IPS-18a (cell line): ENCODE measurements around the gene FASTK.

ENCODE experiments used
- H3K27ac ChIP-seq: one replicate; pipeline ENCODE4 v1.5.1; 2013; ENCODE audit warnings: low read length
- H3K27me3 ChIP-seq: one replicate; pipeline ENCODE4 v1.6.1; 2013; ENCODE audit warnings: mild to moderate bottlenecking, low read length; ENCODE audit not compliant: control insufficient read depth, insufficient read depth
- H3K36me3 ChIP-seq: one replicate; pipeline ENCODE4 v1.6.1; 2013; ENCODE audit warnings: low read depth, low read length; ENCODE audit not compliant: control insufficient read depth
- H3K4me1 ChIP-seq: one replicate; pipeline ENCODE4 v1.6.1; 2013; ENCODE audit warnings: low read depth, low read length; ENCODE audit not compliant: control insufficient read depth
- H3K4me3 ChIP-seq: one replicate; pipeline ENCODE4 v1.5.1; 2013; ENCODE audit warnings: low read length
- H3K9ac ChIP-seq: one replicate; pipeline ENCODE4 v1.6.1; 2013; ENCODE audit warnings: mild to moderate bottlenecking, low read length, moderate library complexity
- H3K9me3 ChIP-seq: one replicate; pipeline ENCODE4 v1.6.1; 2013; ENCODE audit warnings: low read depth, low read length; ENCODE audit not compliant: control insufficient read depth

The FASTK gene

DNA sequence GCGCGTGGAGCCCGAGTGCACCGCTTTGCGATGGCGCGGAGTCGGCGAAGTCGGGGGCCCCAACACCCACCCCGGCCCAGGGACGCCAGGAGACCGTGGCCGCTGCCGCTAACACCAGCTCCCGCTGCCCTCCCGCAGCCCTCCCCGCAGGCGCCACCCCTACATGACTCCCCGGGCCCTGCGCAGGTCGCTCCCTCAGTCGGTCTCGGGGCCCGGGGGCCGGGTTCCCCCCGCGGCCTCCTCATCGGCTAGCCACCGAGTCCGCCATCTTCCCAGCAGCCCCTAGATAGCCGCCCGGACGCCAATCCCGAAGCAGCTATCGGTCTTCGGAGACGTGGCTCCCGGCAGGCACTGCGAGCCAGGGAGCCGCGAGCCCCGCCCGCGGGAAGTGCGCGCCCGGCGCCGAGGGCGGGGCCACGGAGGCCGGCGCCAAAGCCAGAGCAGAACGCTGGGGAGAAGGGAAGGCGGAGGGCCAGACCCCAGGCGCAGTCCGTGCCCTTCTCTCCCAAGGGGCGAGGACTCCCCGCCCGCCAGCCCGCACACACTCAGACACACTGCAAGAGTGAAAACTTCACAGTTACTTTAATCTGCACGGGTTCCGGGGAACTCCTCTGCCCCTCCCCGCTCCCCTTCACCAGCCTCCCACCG lies at the start of gene FASTK:
Gene FASTK (minus strand): TSS at position 288 of the 648 bp plus-strand sequence. CDS start 43 bp downstream, at position 245.
- H3K27ac ChIP-seq: no peak within 1 kb of the TSS
- H3K27me3 ChIP-seq: peaks cover 15% of the 10 kb centered on the region
- H3K4me3 ChIP-seq: peak within 1 kb of the TSS; percentile 92
- no peaks in the 10 kb centered on the region for H3K9me3 ChIP-seq
- peak within 1 kb of the TSS; percentile 91 for H3K9ac ChIP-seq
- H3K36me3 ChIP-seq: no peaks in the 10 kb centered on the region
- H3K4me1 ChIP-seq: peaks cover 22% of the 10 kb centered on the region

- H3K36me3 ChIP-seq: no peaks in the 10 kb centered on the region
- peaks cover 9% of the 10 kb centered on the region for H3K27me3 ChIP-seq
- H3K4me1 ChIP-seq: peaks cover 5% of the 10 kb centered on the region
- no peak overlapping the region for H3K27ac ChIP-seq
- no peaks in the 10 kb centered on the region for H3K9me3 ChIP-seq
- no peak overlapping the region for H3K9ac ChIP-seq
- H3K4me3 ChIP-seq: no peak overlapping the region
Observed at GRCh38 chr7:151129960-151130591, 49.5 kb upstream of the FASTK start.

DNA sequence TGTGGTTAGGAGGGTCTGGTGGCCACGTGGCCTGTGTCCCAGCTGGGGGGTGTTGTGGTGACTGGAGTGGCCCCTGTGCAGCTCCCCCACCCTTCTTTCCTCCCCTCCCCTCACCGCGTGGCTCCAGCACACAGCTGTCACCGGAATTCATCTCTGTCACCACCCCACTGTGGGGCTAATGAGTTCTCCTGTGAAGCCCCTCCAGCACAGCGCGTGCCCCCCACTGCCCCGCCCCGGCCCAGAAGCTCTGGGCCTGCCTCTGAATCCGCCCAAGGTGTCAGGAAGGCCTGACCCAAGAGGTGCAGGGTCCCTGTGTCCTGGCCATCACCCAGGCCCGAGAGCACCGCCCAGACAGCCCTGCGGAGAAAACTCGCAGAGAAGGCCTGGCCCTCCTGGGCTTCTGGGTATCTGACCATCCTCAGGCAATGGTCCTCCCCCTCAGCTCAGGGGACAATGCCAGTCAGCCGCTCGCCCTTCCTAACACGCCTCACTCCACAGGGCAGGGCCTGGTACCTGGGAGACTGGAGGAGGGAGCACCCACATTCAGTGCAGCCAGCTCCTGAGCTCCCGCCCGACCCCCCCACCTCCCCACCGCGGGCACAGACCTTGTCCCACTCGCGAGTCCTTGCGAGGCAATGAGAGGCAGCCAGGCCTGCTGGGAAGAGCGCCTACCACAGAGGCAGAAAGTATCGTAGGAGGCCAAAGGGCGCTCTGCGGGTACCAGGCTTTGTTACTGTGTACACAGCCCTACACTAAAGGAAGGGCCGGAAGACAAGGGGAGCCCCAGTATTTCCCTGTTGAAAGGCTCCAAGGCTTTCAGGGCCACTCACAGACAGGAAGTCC lies 48.7 kb upstream of the FASTK start:
- H3K9ac ChIP-seq: no peak overlapping the region
- H3K4me1 ChIP-seq: peaks cover 7% of the 10 kb centered on the region
- H3K27me3 ChIP-seq: peaks cover 16% of the 10 kb centered on the region
- H3K27ac ChIP-seq: no peak overlapping the region
- no peaks in the 10 kb centered on the region for H3K36me3 ChIP-seq
- H3K4me3 ChIP-seq: no peak overlapping the region
- H3K9me3 ChIP-seq: no peaks in the 10 kb centered on the region

GRCh38 chr7:151128716-151129115 lies 48.1 kb upstream of the FASTK start:
- Histone ChIP-seq H3K27ac (no peak overlapping the region), H3K4me1 (peaks cover 7% of the 10 kb centered on the region), H3K9me3 (no peaks in the 10 kb centered on the region), H3K9ac (no peak overlapping the region), H3K36me3 (no peaks in the 10 kb centered on the region), H3K27me3 (peaks cover 20% of the 10 kb centered on the region), H3K4me3 (no peak overlapping the region)

- Histone ChIP-seq H3K27ac (no peak overlapping the region), H3K4me1 (peaks cover 7% of the 10 kb centered on the region), H3K36me3 (no peaks in the 10 kb centered on the region), H3K4me3 (no peak overlapping the region), H3K27me3 (peaks cover 20% of the 10 kb centered on the region), H3K9ac (no peak overlapping the region), H3K9me3 (no peaks in the 10 kb centered on the region)
Observed at GRCh38 chr7:151128144-151128543, 47.5 kb upstream of the FASTK start.

- no peaks in the 10 kb centered on the region for H3K9me3 ChIP-seq
Observed at GRCh38 chr7:151126491-151127137, 46.0 kb upstream of the FASTK start.

GRCh38 chr7:151125846-151126481 lies 45.4 kb upstream of the FASTK start:
- no peaks in the 10 kb centered on the region for H3K9me3 ChIP-seq
- H3K4me3 ChIP-seq: peak overlapping the region; percentile 60
- H3K4me1 ChIP-seq: peaks cover 7% of the 10 kb centered on the region
- H3K36me3 ChIP-seq: no peaks in the 10 kb centered on the region
- H3K27me3 ChIP-seq: peaks cover 20% of the 10 kb centered on the region
- H3K27ac ChIP-seq: no peak overlapping the region
- no peak overlapping the region for H3K9ac ChIP-seq

More at GRCh38 chr7:151126491-151127137, 46.0 kb upstream of the FASTK start:
- peaks cover 20% of the 10 kb centered on the region for H3K27me3 ChIP-seq
- no peak overlapping the region for H3K9ac ChIP-seq
- no peak overlapping the region for H3K27ac ChIP-seq
- peaks cover 7% of the 10 kb centered on the region for H3K4me1 ChIP-seq
- peak overlapping the region; percentile 60 for H3K4me3 ChIP-seq
- no peaks in the 10 kb centered on the region for H3K36me3 ChIP-seq

DNA sequence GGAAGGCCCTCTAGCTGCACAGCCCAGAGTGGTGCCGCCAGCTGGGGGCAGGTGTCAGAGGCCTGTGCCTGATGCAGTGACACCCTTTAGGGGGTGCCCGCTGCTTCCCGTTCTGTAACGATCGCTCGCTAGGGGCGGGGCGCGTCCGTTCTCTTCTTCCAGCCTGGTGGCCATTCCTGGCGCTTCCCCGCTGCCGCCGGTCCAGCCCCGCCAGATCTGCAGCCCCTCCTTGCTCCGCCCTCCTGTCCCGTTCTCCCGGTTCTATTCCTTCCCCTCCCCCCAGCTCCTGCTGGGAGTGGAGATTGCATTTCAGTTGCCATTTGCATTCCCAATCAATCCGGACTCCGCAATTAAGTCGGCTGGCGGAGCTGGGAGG lies 44.8 kb upstream of the FASTK start:
- no peak overlapping the region for H3K27ac ChIP-seq
- no peaks in the 10 kb centered on the region for H3K9me3 ChIP-seq
- H3K9ac ChIP-seq: no peak overlapping the region
- peaks cover 7% of the 10 kb centered on the region for H3K4me1 ChIP-seq
- peaks cover 2% of the 10 kb centered on the region for H3K36me3 ChIP-seq
- H3K4me3 ChIP-seq: peak overlapping the region; percentile 60
- H3K27me3 ChIP-seq: peaks cover 20% of the 10 kb centered on the region

- Histone ChIP-seq H3K27me3 (peaks cover 20% of the 10 kb centered on the region), H3K4me1 (peaks cover 7% of the 10 kb centered on the region), H3K4me3 (peak overlapping the region; percentile 60), H3K9ac (no peak overlapping the region), H3K27ac (no peak overlapping the region), H3K9me3 (no peaks in the 10 kb centered on the region), H3K36me3 (peaks cover 7% of the 10 kb centered on the region)
Observed at GRCh38 chr7:151124899-151125399, 44.3 kb upstream of the FASTK start.

- Histone ChIP-seq H3K9ac (no peak overlapping the region), H3K27me3 (peaks cover 20% of the 10 kb centered on the region), H3K27ac (no peak overlapping the region), H3K4me3 (no peak overlapping the region), H3K4me1 (peaks cover 7% of the 10 kb centered on the region), H3K36me3 (peaks cover 7% of the 10 kb centered on the region), H3K9me3 (no peaks in the 10 kb centered on the region)
Observed at GRCh38 chr7:151124481-151124880, 43.9 kb upstream of the FASTK start.
